Activated CD8-positive, alpha-beta memory T cell treated with anti-CD3 and anti-CD28 coated beads for 36 hours (primary cell): ENCODE data around the gene NR2F6. TPM values are rescaled to one million over a fixed set of nuclear protein-coding genes. Genes with fewer than 3 reads are reported as not detected.

ENCODE experiments used
- CTCF ChIA-PET: fragments of 350-600 bp; sonication (Branson Sonifier 250); formaldehyde crosslinking; loops from one replicate; lab custom pipeline; 2021; ENCODE audit warnings: antibody characterized with exemption; lab: Charles Lee
- POLR2A ChIA-PET: fragments of 350-600 bp; sonication (Branson Sonifier 250); formaldehyde crosslinking; loops from one replicate; lab custom pipeline; 2021; ENCODE audit warnings: antibody characterized with exemption; lab: Charles Lee
- total RNA-seq, 2 experiments: library from RNA; stranded (reverse); gene quantifications; one replicate each; pipeline ENCODE4 v1.2.3, GENCODE V29; 2021

NR2F6 gene
- total RNA-seq, 2 experiments from 2014 or later, result 9.7 to 10.3 TPM

- ChIA-PET CTCF (interaction anchor here (0.6 to 5.3 kb wide), 5 partner anchors 10 to 651 kb away, joined by 3 to 35 read pairs (median 3); partner anchors contain the start of genes ANKLE1 and MVB12A), POLR2A (interaction anchor here (0.6 to 1.2 kb wide), 9 partner anchors 14 to 767 kb away, joined by 3 to 5 read pairs (median 3); partner anchors contain the start of genes ANKLE1 and BST2)
These were observed 21.5 kb upstream of the NR2F6 start, which contains the start of gene BABAM1 for GRCh38 chr19:17266975-17267788. Gene BABAM1, plus strand, starts transcription at chr19:17267443. Its CDS starts 1,364 bp downstream, at chr19:17268807.

DNA sequence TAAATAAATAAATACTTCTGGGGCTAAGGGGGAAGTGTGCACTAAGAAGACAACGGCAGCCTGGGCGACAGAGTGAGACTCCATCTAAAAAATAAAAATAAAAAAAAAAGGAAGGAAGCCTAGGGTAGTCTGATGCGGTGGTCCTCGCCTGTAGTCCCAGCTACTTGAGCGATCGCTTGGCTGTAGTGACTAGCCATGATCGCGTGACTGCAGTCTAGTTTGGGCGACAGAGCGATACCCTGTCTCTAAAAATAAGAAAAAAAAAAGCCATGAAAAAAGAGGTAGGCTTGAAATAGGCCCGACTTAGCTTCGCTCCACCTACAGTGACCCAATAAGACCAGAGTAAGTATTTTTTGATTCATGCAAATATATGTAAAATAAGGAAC is 20.9 kb upstream of the NR2F6 start:
- POLR2A ChIA-PET, result interaction anchor here (0.6 to 1.2 kb wide), 8 partner anchors 15 to 768 kb away, joined by 3 to 5 read pairs (median 3); partner anchors contain the start of genes ANKLE1 and BST2
- CTCF ChIA-PET, result interaction anchor here (0.6 to 5.3 kb wide), 3 partner anchors 15 to 650 kb away, joined by 3 to 35 read pairs (median 4); partner anchors contain the start of gene ANKLE1

- POLR2A ChIA-PET, result interaction anchor here (0.7 to 1.0 kb wide), 2 partner anchors 16 to 139 kb away, joined by 3 to 6 read pairs; partner anchors contain the start of genes ANKLE1 and BST2
- CTCF ChIA-PET, result interaction anchor here (1.3 to 5.3 kb wide), 3 partner anchors 16 to 31 kb away, joined by 4 to 35 read pairs (median 4); partner anchors contain the start of gene ANKLE1
These were observed 20.3 kb upstream of the NR2F6 start for GRCh38 chr19:17266026-17266425.

DNA sequence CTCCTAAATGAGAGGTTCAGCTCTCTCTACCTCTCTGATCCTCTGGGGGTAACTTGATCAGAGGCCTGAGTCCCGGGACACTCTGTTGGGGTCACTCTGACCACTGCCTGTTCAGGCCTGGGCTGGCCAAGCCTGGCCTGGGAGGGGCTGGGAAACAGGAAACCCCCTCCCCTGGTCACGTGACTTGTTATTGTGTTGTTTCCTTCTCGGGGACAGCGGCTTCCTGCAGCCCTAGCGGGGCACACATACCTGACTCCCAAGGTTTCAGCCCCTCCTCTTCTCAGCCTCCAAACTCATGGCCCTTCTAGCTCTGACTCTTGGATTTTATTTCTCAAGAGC is 18.9 kb upstream of the NR2F6 start, which contains the start of gene USHBP1:
TSS of gene USHBP1 (minus strand) at position 105 of the 339 bp plus-strand sequence. CDS start 446 bp downstream, outside the sequence.
- ChIA-PET CTCF (interaction anchor here (0.8 to 5.3 kb wide), 4 partner anchors 9 to 59 kb away, joined by 3 to 35 read pairs (median 6); partner anchors contain the start of gene ANKLE1), POLR2A (no interaction called here)

GRCh38 chr19:17263712-17264640 is 18.3 kb upstream of the NR2F6 start:
- CTCF ChIA-PET, result interaction anchor here (0.8 to 4.6 kb wide), 5 partner anchors 9 to 201 kb away, joined by 3 to 31 read pairs (median 4); partner anchors contain the start of gene ANKLE1
- POLR2A ChIA-PET, result no interaction called here

- CTCF ChIA-PET, result interaction anchor here (0.7 to 4.6 kb wide), 4 partner anchors 14 to 188 kb away, joined by 3 to 31 read pairs (median 4); partner anchors contain the start of gene ANKLE1
- POLR2A ChIA-PET, result interaction anchor here (0.6 to 0.7 kb wide), 2 partner anchors 17 to 172 kb away, joined by 3 to 6 read pairs; no protein-coding TSS in a partner anchor
These were observed 16.8 kb upstream of the NR2F6 start for GRCh38 chr19:17262557-17262956.

DNA sequence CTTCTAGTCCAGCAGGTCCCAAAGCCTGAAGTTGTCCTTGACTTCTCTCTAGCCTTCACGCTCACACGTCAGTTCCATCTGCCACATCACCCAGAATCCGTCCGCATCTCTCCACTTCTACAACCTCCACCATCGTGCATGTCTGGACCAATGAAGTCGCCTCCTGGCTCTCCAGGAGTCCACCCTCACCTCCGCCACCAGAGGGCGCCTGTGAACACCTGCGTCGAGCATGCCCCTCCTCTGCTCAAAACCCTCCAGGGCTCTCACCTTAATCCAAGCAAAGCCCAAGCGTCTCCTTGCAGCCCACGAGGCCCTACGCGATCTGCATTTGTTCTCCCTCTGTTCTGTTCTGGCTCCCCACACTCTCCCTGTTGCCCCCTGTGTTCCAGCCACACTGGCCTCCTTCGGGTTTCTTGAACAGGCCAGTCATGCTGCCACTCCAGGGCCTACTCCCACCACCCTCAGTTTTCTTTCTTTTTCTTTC is 15.2 kb upstream of the NR2F6 start:
- POLR2A ChIA-PET, result interaction anchor here (0.7 kb wide), 1 partner anchor 75 kb away, joined by 5 read pairs; no protein-coding TSS in a partner anchor
- CTCF ChIA-PET, result interaction anchor here (0.6 to 4.6 kb wide), 14 partner anchors 12 to 481 kb away, joined by 3 to 31 read pairs (median 4); partner anchors contain the start of gene ANKLE1

GRCh38 chr19:17259934-17260333 is 14.2 kb upstream of the NR2F6 start:
- ChIA-PET POLR2A (no interaction called here), CTCF (interaction anchor here (0.6 to 4.6 kb wide), 14 partner anchors 11 to 808 kb away, joined by 3 to 31 read pairs (median 4); partner anchors contain the start of gene ANKLE1)

DNA sequence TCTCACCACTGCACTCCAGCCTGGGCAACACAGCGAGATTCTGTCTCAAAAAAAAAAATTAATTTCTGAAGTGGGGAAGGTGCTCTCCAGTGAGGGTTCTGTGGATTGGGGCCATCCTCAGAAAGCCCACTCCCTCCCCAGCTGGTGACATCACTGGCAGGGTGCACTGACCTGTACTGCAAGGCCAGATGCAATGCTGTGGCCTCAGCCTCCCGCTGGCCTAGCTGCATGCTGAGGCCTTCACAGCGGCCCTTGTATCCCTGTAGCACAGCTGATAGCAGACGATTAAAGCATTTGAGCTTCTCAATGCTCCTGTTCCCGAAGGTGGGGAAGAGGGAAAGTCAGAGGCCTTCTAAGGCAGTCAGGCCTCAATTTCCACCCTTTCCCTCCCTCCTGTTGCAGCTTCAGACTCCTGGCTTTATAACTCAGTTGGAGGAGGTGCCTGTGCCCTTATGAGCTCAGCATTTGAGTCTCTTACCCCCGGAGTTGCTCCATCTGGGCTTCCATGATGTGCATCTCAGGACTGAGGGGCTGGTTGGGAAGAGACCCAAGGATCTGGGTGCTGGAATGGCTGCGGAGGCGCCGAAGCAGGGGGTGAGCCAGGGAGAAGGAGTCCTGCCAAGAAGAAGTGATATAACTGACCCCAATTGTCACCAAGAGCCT is 13.5 kb upstream of the NR2F6 start:
- ChIA-PET CTCF (interaction anchor here (0.6 to 2.1 kb wide), 8 partner anchors 10 to 807 kb away, joined by 3 to 10 read pairs (median 4); partner anchors contain the start of gene ANKLE1), POLR2A (interaction anchor here (0.6 to 0.7 kb wide), 2 partner anchors 53 to 593 kb away, joined by 4 read pairs; no protein-coding TSS in a partner anchor)

GRCh38 chr19:17256130-17256529 is 10.4 kb upstream of the NR2F6 start:
- ChIA-PET CTCF (no interaction called here), POLR2A (no interaction called here)

DNA sequence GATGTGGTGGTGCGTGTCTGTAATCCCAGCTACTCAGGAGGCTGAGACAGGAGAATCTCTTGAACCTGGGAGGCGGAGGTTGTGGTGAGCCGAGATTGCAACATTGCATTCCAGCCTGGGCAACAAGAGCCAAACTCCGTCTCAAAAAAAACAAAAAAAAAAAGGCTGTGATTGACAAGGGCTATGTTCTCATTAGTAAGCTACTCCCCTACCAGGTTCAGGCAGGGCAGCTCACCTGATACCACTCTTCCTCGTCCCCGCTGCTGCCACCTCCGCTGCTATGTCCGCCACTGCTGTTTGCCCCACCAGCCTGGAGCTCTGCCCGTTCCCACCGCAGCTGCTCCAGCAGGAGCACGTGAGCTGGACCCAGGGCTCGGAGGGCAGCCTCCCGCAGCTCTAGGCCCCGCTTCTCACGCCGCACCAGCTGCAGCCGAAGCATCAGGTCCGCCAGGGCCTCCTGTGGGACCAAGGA is 9.5 kb upstream of the NR2F6 start:
- CTCF ChIA-PET, result interaction anchor here (1.3 kb wide), 1 partner anchor 10 kb away, joined by 4 read pairs; the partner anchor contains the start of gene USHBP1

DNA sequence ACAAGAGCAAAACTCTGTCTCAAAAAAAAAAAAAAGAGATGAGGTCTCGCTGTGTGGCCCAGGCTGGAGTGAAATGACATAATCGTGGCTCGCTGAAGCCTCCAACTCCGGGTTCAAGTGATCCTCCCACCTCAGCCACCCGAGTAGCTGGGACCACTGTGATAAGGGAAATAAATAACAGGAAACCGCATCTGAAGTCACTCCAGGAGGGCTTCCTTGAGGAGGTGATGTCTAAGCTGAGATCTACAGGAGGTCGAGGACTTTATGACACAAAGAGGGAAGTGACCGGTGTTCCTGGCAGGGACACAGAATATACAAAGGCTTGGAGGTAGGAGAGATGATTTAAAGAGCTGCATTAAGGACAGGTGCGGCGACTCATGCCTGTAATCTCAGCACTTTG is 8.9 kb upstream of the NR2F6 start:
- POLR2A ChIA-PET, result no interaction called here
- CTCF ChIA-PET, result interaction anchor here (1.3 kb wide), 1 partner anchor 10 kb away, joined by 4 read pairs; the partner anchor contains the start of gene USHBP1

More for the DNA sequence above, 9.5 kb upstream of the NR2F6 start:
- POLR2A ChIA-PET, result no interaction called here

GRCh38 chr19:17249887-17250548 is 4.3 kb upstream of the NR2F6 start:
- CTCF ChIA-PET, result interaction anchor here (0.6 to 1.8 kb wide), 2 partner anchors 10 to 478 kb away, joined by 5 to 6 read pairs; no protein-coding TSS in a partner anchor
- POLR2A ChIA-PET, result no interaction called here

DNA sequence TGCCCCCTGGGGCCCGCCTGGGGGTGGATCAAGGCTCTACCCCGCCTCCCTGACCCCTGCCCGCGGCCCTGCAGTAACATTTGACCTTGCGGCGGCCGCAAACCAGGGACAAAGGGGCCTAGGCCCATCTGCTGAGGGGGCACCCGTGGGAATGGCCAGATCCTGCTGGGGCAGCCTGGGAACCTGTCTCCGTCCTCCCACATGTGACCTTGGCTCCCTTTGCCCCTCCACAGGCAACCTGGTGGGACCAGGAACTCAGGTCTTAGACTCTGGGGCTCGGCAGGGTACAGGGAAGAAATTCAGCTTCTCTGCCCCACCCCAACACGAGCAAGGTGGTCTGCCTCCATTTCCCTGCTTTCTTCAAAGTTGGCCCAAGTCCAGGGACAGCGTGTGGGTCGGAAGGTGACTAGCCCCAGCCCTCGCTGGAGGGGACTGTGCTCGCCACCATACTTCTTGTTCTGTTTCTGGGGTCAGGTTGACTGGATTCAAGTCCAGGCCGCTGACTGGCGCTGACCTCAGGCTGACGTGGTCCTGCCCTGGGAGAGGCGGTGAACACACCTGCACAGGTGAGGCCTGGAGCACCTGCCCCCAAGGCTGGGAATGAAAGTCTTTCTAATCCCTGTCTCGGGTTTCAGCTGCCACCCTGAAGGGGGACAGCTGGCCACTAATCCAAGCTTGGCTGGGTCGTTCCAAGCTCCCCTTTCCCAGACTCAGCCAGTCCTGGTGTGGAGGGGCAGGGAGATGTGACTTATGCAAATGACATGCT is 2.5 kb upstream of the NR2F6 start:
- POLR2A ChIA-PET, result no interaction called here

GRCh38 chr19:17246681-17247425 is 1.1 kb upstream of the NR2F6 start:
- POLR2A ChIA-PET, result no interaction called here

More for the DNA sequence above, 2.5 kb upstream of the NR2F6 start:
- CTCF ChIA-PET, result interaction anchor here (0.6 to 1.8 kb wide), 3 partner anchors 12 to 38 kb away, joined by 3 to 6 read pairs (median 4); no protein-coding TSS in a partner anchor

More at GRCh38 chr19:17246681-17247425, 1.1 kb upstream of the NR2F6 start:
- CTCF ChIA-PET, result no interaction called here
